NCI-H345 (cell line): ENCODE results near the gene LDLRAD1.
"Not testable (repeated sequence)": the region's sequence is repeated elsewhere in the genome, so short reads cannot be mapped to it uniquely, and the experiment has no call there.

Experiments used
- DNase-seq: peaks from one replicate; lab custom pipeline; 2025; lab: John Stamatoyannopoulos, UW

Gene LDLRAD1

DNA sequence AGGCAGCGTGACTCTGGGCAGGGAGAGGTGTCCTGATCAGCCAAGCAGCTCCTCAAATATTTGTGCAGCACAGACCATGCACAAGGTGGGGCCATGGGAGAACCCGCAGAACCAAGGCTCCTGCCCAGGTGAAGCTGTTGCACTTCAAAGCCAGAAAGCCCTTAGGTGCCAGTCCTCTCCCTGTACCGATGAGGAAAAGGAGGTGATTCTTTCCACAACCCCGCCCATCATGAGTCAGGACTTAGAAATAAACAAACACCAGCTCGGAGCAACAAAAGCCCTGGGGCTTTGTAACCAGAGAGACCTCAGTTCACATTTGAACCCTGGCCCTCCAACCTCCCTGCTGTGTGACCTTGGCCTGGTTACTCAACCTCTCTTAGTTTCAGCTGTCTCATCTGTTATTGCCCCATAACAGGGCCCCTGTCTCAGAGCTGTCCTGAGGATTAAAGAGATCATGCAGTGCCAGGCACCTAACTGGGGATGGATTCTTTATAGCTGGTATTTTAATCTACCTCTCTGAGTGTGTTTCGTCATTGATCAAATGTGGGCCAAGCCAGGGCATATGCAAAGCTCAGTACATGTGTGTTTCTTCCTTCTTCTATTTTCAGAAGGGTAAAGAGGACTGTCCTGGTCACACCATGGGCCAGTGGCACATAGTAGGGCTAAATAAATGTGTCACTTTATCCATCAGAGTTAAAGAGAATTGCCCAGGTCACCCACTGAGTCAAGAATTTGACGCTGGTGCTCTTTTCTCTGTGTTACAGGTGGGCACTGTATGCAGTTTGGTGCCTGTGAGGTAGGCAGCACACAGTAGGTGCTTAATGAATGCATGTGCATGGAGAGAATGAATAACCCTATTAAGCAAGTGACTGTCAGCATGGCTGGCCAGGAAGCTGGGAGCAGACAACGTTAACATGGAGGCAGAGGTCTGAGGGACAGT is 1.4 kb downstream of the LDLRAD1 start:
- peak; percentile 34 for DNase-seq

DNA sequence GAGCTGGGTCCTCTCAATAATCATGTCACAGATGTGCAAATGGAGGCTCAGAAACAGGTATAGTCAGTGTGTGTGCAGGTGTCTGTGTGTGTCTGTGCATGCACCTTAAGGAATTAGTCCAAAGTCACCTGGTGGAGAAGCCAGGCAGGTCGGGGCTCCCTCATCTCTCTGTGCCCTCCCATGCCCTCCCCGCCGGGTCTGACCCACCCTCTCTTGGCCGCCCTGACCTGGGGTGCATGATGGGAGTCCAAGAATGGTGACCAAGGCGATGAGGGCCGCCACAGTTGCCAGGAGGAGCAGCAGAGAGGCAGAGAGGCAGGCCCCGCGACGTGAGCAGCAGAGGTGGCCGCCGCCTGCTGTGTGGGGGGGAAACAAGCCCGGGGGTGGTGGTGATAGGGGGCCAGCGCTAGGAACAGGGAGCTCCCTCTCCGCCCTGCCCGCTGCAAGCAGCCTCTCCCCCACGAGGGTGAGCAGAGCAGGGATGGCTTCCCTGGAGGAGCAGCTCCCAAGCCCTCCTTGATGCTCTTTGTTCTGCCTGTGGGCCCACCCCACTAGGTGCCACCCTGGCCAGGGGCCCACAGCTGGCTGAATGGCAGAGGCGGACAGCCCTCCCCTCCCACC is 3.9 kb downstream of the LDLRAD1 start:
- no peak for DNase-seq

- no peak for DNase-seq
Measured at GRCh38 chr1:54013393-54014008, 4.5 kb downstream of the LDLRAD1 start.

DNA sequence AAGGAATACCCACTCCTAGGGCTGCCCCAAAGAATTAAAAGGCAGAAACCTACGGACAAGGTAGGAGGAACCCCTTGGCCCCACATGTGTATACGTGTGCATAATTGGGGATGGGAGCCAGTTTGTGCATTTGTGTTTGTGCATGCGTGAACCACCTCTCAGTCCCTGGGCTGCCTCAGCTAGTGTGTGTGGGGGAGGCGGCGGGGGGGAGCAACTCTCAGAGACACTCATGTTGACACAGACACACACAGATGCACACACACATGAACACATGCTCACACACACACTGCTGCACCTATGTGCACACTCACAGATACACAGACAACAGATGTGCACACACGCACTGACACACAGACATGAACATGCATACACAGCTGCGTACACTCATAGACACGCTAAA is 5.1 kb downstream of the LDLRAD1 start:
- DNase-seq: no peak

DNA sequence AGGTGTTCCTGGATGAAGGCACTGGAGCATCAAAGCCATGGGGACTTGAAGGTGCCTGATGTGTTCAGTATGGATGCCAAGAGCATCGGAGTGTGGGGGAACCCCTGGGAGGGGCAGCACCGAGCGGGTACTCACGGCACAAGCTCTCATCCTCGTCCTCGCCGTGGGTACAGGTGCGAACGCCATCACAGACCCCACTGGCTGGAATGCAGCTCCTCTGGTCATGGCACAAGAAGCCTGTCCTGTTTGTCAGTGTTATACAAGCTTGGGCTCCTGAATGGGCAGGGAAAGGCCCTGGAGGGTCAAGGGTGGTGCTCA is 6.0 kb downstream of the LDLRAD1 start:
- no peak for DNase-seq

DNA sequence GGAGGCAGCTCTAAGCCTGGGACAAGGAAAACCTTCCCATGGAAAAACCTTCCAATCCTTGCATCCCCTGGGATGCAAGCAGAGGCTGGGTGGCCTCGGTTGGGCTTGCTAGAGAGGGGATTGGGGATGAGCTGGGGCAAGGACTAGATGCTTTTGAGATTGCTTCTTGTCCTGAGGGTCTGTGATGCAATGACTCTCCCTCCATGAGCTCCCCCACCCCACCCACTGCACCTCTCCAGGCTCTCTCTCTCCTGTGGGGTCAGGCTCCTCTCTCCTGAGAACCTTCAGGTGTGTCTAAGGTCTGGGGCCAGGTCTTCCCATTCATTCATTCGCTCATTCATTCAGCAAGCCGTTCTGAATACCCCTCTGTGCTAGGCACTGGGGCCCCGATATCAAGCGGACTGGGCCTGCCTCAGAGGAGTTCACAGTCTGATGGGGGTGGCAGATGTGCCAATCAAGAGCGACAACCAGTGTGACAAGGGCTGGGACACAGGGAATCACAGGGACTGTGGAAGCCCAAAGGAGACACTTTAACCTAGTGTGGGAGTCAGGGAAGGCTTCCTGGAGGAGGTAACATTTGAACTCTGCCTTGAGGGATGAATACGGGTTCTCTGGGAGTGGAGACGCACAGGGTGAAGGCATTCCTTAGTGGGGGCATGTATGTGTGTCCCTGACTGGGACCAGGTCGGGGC is 6.5 kb downstream of the LDLRAD1 start:
- DNase-seq: no peak

DNA sequence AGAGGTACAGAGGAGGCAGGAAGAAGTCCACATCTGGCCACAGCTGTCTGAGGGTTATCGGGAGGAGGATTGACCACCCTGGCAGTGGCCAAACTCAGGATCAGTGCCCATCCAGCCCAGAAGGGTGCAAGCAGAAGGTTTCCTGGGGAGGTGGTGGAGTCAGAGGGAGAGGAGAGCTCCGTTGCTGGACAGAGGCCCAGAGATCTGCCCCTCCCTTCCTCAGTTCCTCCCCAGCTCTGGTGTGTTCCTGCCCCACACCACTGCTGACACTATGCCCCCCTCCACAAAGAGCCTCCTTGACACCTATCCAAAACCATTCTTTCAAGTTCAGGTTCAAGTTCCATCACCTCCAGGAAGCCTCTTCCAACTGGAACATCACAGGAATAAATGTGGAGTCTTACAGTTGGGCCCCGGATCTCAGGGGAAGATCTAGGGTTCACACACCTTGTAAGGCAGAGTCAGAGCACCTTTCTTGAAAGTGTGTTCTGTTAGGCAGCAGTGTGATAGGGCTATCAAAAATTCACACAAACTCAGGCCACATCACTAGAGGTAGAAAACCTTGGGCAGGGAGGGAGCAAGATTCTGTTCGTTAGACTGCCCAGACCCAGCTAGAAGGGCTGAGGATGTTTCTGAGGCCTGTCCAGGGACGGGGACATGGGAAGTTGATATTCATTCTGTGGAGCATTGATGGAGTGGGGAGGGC is 7.4 kb downstream of the LDLRAD1 start:
- DNase-seq: no peak

DNA sequence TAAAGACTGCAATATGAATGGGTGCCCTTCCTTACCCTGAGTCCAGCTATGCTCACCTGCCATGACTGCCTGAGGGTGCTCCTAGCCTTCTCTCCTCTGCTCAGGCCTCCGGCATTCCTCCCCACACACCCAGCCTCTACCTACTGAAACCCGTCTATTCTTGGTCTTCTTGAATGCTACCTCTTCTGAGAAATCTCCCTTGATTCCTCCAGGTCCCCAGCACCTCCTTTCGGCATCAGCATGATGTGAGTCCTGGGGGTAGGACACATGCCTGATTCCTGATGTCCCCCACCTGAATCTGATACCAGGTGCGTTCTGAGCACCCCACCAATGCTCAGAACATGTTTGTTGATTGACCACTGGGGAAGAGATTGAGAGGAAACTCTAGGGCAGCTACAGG is 8.6 kb downstream of the LDLRAD1 start:
- no peak for DNase-seq

- DNase-seq: no peak
Measured at GRCh38 chr1:54008876-54009275, 9.1 kb downstream of the LDLRAD1 start.

GRCh38 chr1:54007613-54008012 is 10.4 kb downstream of the LDLRAD1 start:
- no peak for DNase-seq

- no peak for DNase-seq
Measured at GRCh38 chr1:54006508-54006907, 11.5 kb downstream of the LDLRAD1 start.

DNA sequence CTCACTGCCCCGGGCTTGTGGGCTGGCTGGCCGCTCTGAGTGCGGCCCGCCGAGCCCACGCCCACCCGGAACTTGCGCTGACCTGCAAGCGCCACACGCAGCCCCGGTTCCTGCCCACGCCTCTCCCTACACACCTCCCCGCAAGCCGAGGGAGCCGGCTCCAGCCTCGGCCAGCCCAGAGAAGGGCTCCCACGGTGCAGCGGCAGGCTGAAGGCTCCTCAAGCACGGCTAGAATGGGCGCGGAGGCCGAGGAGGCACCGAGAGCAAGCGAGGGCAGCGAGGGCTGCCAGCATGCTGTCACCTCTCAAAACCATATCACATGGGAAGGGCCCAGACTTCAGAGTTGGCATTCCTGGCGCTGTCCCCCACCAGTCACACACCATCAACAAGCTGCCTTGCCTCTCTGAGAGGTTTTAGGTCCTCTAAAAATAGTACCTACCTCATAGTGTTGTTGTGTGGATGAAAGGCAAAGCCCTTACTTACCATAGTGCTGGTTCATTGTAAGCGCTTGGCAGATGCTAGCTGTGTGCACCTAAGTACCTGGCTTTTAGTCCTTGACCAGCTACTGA is 13.4 kb downstream of the LDLRAD1 start:
- no peak for DNase-seq

DNA sequence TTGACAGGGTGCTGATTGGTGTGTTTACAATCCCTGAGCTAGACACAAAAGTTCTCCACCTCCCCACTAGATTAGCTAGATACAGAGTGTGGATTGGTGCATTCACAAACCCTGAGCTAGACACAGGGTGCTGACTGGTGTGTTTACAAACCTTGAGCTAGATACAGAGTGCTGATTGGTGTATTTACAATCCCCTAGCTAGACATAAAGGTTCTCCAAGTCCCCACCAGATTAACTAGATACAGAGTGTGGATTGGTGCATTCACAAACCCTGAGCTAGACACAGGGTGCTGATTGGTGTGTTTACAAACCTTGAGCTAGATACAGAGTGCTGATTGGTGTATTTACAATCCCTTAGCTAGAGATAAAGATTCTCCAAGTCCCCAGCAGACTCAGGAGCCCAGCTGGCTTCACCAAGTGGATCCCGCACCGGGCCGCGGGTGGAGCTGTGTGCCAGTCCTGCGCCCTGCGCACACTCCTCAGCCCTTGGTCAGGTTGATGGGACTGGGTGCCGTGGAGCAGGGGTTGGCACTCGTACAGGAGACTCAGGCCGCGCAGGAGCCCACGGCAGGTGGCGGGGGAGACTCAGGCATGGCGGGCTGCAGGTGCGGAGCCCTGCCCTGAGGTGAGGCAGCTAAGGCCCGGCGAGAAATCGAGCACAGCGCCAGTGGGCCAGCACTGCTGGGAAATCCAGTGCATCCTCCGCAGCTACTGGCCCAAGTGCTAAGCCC is 14.1 kb downstream of the LDLRAD1 start:
- not testable (repeated sequence) for DNase-seq

DNA sequence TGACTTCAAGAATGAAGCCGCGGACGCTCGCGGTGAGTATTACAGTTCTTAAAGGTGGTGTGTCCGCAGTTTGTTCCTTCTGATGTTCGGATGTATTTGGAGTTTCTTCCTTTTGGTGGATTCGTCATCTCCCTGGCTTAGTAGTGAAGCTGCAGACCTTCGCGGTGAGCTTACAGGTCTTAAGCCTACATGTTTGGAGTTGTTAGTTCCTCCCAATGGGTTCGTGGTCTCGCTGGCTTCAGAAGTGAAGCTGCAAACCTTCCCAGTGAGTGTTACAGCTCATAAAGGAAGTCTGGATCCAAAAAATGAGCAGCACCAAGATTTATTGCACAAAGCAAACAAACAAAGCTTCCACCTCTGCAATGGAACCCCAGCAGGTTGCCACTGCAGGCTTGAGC is 14.7 kb downstream of the LDLRAD1 start:
- DNase-seq: no peak

DNA sequence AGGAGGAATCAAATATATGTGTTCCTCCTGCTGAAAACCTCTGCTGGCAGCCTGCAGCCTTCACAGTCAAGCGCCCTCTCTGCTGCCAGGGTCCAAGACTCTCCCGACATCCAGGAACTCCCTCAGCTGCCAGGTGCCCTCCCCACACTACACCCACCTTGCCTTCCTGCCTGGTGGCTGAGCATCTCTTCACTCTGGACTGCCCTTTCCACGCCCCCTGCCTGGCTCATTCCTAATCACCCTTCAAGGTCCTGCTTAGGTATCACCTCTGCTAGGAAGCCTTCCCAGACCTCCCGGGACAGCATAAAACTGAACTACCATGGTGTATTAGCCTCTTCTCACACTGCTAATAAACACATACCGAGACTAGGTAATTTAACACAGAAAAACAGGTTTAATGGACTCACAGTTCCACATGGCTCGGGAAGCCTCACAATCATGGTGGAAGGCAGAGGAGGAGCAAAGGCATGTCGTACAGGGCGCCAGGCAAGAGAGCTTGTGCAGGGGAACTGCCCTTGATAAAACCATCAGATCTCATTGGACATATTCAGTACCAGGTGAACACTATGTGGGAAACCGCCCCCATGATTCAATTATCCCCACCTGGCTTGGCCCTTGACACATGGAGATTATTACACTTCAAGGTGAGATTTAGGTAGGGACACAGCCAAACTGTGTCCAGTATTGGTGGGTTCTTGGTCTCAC is 15.3 kb downstream of the LDLRAD1 start:
- DNase-seq: no peak

- DNase-seq: peak; percentile 47
Measured at GRCh38 chr1:54001591-54001990, 16.4 kb downstream of the LDLRAD1 start.

GRCh38 chr1:53999920-54000319 is 18.1 kb downstream of the LDLRAD1 start:
- DNase-seq: no peak

DNA sequence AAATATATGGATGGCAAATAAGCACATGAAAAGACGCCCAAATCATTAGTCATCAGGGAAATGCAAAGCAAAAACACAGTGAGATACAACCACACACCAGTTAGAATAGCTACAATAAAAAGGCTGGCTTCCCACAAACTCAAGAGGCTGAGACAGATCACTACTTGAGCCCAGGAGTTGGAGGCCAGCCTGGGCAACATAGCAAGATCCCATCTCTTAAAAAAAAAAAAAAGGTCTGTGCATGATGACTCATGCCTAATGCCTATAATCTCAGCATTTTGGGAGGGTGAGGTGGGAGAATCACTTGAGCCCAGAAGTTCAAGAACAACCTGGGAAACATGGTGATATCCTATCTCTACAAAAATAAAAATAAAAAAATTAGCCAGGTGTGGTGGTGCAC is 19.8 kb downstream of the LDLRAD1 start:
- no peak for DNase-seq

GRCh38 chr1:53995683-53996082 is 22.3 kb downstream of the LDLRAD1 start:
- DNase-seq: no peak

DNA sequence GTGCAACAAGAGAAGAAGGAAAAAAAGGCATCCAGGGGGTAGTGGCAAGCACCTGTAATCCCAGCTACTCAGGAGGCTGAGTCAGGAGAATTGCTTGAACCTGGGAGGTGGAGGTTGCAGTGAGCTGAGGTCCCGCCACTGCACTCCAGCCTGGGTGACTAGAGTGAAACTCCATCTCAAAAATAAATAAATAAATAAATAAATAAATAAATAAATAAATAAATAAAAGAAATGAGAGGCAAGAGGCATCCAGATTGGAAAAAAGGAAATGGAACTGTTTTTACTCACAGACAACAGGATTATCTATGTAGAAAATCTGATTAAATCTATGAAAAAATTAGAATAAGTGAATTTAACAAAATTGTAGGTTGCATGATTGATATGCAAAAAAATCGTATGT is 23.5 kb downstream of the LDLRAD1 start:
- DNase-seq: not testable (repeated sequence)
